ENCODE results near the gene SORCS1. TPM values are rescaled to one million over a fixed set of nuclear protein-coding genes. Genes with fewer than 3 reads are reported as not detected.

SORCS1 gene
- total RNA-seq, 3 donors from 2014 or later, result 0.73 to 3.3 (median 2.9) TPM

DNA sequence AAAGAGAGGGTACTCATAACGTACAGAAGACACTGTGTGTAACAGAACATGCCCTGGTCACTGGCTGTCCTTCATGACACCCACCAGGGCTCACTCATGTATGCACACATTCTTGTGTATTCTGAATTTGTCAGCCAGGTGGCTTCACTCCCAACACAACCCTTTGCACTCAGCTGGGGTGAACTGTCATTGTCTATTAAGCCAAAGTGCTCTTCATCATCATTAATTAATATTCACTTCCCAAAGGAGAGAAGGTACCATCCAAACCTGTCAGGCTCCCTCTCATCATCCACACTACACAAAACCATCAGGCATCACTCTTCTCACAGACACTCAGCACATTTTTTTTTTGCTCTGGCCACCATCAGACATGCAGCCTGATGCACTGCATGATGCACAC, 469.8 kb downstream of the SORCS1 start:
- TF ChIP-seq CTCF (IDR thresholded peaks at IDR 0.05) (no peak), POLR2AphosphoS5 (IDR thresholded peaks at IDR 0.05) (no peak), POLR2A (IDR thresholded peaks at IDR 0.05) (no peak)
- Histone ChIP-seq H3K27ac (no peak overlapping the region), H3K27me3 (no peaks in the 10 kb centered on the region), H3K9me3 (no peaks in the 10 kb centered on the region), H3K4me3 (no peak overlapping the region), H3K36me3 (no peaks in the 10 kb centered on the region), H3K4me1 (no peaks in the 10 kb centered on the region)
- DNase-seq (ENCODE audit: low spot score in 2 of 2), result no peak
- intact Hi-C loops (cut with DNase I; ENCODE audit: low total_unique reads), result no loop called here

DNA sequence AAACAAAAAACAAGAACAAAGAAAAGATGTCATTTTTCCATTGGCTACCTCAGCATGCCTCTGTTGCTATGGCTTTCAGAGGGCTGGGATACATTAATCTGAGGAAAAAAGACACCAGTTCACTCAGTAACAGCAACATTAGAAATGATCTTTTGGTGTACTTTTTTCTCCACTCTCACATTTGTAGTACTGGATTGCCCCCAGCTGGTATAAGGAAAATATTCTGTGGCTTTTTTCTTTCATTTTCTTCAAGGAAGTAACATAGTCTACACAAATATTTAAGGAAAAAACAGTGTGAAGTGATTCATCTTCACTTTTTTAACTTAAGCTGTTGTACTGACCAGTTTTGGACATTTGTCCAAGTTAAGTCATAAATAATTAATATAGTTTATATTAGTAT, 482.3 kb downstream of the SORCS1 start:
- no peak for DNase-seq (ENCODE audit: low spot score in 2 of 2)
- TF ChIP-seq CTCF (IDR thresholded peaks at IDR 0.05) (no peak), POLR2AphosphoS5 (IDR thresholded peaks at IDR 0.05) (no peak), POLR2A (IDR thresholded peaks at IDR 0.05) (no peak)
- H3K9me3 ChIP-seq, result no peaks in the 10 kb centered on the region
- intact Hi-C loops (cut with DNase I; ENCODE audit: low total_unique reads), result no loop called here
- no peaks in the 10 kb centered on the region for H3K36me3 ChIP-seq
- no peak overlapping the region for H3K27ac ChIP-seq
- no peak overlapping the region for H3K4me3 ChIP-seq
- no peaks in the 10 kb centered on the region for H3K4me1 ChIP-seq
- H3K27me3 ChIP-seq, result no peaks in the 10 kb centered on the region

GRCh38 chr10:106680061-106680460, 484.4 kb downstream of the SORCS1 start:
- Histone ChIP-seq H3K9me3 (no peaks in the 10 kb centered on the region), H3K36me3 (no peaks in the 10 kb centered on the region), H3K27me3 (no peaks in the 10 kb centered on the region), H3K4me1 (no peaks in the 10 kb centered on the region), H3K4me3 (no peak overlapping the region), H3K27ac (no peak overlapping the region)
- no peak for DNase-seq (ENCODE audit: low spot score in 2 of 2)
- intact Hi-C loops (cut with DNase I; ENCODE audit: low total_unique reads), result no loop called here
- TF ChIP-seq POLR2AphosphoS5 (IDR thresholded peaks at IDR 0.05) (no peak), POLR2A (IDR thresholded peaks at IDR 0.05) (no peak), CTCF (IDR thresholded peaks at IDR 0.05) (no peak)

- DNase-seq (ENCODE audit: low spot score in 2 of 2), result no peak
- no peaks in the 10 kb centered on the region for H3K9me3 ChIP-seq
- H3K27ac ChIP-seq, result no peak overlapping the region
- no peaks in the 10 kb centered on the region for H3K27me3 ChIP-seq
- H3K4me3 ChIP-seq, result no peak overlapping the region
- TF ChIP-seq CTCF (IDR thresholded peaks at IDR 0.05) (no peak), POLR2A (IDR thresholded peaks at IDR 0.05) (no peak), POLR2AphosphoS5 (IDR thresholded peaks at IDR 0.05) (no peak)
- H3K4me1 ChIP-seq, result no peaks in the 10 kb centered on the region
- intact Hi-C loops (cut with DNase I; ENCODE audit: low total_unique reads), result no loop called here
- H3K36me3 ChIP-seq, result no peaks in the 10 kb centered on the region
Observed at GRCh38 chr10:106679314-106679713, 485.2 kb downstream of the SORCS1 start.

DNA sequence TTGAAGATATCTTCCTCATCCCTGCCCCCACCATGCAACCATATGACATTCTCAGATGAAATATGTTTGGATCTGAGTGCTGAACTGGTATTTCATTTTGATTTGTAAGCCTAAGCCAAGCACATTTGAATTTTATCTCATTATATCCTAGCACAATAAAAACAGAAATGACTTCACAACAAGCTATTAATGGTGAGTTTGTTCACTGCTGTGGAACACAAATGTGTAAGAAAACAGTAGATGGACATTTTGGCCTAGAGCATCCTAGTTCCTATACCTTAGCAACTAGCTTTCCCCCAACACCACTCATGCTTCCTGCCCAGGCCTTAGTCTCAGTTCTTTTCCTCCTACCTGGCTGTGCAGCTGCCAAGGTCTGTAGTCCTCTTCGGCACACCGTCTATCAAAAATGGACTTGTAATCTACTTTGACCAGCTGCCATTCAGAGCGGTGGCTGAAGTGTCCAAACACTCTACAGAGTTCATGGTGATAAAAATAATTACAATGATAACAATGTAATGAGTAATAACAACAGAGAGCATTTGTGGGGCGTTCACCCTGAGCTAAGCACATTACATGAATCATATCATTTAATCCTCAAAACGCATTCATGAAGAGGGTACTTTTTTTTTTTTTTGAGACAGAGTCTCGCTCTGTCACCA, 491.9 kb downstream of the SORCS1 start:
- H3K27ac ChIP-seq, result no peak overlapping the region
- H3K4me1 ChIP-seq, result no peaks in the 10 kb centered on the region
- no peak overlapping the region for H3K4me3 ChIP-seq
- no peaks in the 10 kb centered on the region for H3K27me3 ChIP-seq
- H3K9me3 ChIP-seq, result no peaks in the 10 kb centered on the region
- intact Hi-C loops (cut with DNase I; ENCODE audit: low total_unique reads), result no loop called here
- TF ChIP-seq CTCF (IDR thresholded peaks at IDR 0.05) (no peak), POLR2A (IDR thresholded peaks at IDR 0.05) (no peak), POLR2AphosphoS5 (IDR thresholded peaks at IDR 0.05) (no peak)
- H3K36me3 ChIP-seq, result no peaks in the 10 kb centered on the region
- no peak for DNase-seq (ENCODE audit: low spot score in 2 of 2)
